Measurements from ENCODE around the gene NAA38.

Gene NAA38

GRCh38 chr17:7854851-7855659, 2.3 kb downstream of the NAA38 start, which contains the start of gene TMEM88:
TMEM88 (plus strand) TSS chr17:7855066; CDS start chr17:7855075, 9 bp downstream.
- in situ Hi-C loops (cut with HindIII; ENCODE audit: low pct_ligation_motif_present, low pct_unique_long_range_greater_than_20kb, low sequenced_read_pairs) = no loop called here
- DNase-seq = no peak

DNA sequence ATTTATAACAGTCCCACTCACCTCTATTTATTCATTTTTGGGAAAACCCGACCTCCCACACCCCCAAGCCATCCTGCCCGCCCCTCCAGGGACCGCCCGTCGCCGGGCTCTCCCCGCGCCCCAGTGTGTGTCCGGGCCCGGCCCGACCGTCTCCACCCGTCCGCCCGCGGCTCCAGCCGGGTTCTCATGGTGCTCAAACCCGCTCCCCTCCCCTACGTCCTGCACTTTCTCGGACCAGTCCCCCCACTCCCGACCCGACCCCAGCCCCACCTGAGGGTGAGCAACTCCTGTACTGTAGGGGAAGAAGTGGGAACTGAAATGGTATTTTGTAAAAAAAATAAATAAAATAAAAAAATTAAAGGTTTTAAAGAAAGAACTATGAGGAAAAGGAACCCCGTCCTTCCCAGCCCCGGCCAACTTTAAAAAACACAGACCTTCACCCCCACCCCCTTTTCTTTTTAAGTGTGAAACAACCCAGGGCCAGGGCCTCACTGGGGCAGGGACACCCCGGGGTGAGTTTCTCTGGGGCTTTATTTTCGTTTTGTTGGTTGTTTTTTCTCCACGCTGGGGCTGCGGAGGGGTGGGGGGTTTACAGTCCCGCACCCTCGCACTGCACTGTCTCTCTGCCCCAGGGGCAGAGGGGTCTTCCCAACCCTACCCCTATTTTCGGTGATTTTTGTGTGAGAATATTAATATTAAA, 3.1 kb downstream of the NAA38 start:
- no peak for DNase-seq
- in situ Hi-C loops (cut with HindIII; ENCODE audit: low pct_ligation_motif_present, low pct_unique_long_range_greater_than_20kb, low sequenced_read_pairs) = no loop called here

- in situ Hi-C loops (cut with HindIII; ENCODE audit: low pct_ligation_motif_present, low pct_unique_long_range_greater_than_20kb, low sequenced_read_pairs) = no loop called here
These were observed 3.7 kb downstream of the NAA38 start for GRCh38 chr17:7853691-7854038.

GRCh38 chr17:7852919-7853690, 4.3 kb downstream of the NAA38 start:
- no peak for DNase-seq
- in situ Hi-C loops (cut with HindIII; ENCODE audit: low pct_ligation_motif_present, low pct_unique_long_range_greater_than_20kb, low sequenced_read_pairs) = no loop called here

More at GRCh38 chr17:7853691-7854038, 3.7 kb downstream of the NAA38 start:
- DNase-seq = no peak

DNA sequence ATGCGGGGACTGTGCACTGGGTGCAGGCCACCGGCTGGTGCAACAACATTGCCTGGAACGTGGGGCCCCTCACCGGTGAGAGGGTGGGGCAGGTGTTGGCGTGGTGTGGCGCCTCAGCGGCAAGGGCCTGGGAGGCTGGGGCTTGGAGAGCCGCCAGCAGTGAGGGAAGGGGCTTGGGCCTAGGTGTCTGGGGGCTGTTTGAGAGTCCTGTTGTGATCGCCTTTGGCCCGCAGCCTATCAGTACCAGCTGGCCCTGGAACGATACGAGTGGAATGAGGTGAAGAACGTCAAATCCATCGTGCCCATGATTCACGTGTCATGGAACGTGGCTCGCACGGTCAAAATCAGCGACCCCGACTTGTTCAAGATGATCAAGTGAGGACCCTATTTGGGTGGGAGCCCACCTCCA, 5.1 kb downstream of the NAA38 start:
- DNase-seq = no peak
- in situ Hi-C loops (cut with HindIII; ENCODE audit: low pct_ligation_motif_present, low pct_unique_long_range_greater_than_20kb, low sequenced_read_pairs) = no loop called here

DNA sequence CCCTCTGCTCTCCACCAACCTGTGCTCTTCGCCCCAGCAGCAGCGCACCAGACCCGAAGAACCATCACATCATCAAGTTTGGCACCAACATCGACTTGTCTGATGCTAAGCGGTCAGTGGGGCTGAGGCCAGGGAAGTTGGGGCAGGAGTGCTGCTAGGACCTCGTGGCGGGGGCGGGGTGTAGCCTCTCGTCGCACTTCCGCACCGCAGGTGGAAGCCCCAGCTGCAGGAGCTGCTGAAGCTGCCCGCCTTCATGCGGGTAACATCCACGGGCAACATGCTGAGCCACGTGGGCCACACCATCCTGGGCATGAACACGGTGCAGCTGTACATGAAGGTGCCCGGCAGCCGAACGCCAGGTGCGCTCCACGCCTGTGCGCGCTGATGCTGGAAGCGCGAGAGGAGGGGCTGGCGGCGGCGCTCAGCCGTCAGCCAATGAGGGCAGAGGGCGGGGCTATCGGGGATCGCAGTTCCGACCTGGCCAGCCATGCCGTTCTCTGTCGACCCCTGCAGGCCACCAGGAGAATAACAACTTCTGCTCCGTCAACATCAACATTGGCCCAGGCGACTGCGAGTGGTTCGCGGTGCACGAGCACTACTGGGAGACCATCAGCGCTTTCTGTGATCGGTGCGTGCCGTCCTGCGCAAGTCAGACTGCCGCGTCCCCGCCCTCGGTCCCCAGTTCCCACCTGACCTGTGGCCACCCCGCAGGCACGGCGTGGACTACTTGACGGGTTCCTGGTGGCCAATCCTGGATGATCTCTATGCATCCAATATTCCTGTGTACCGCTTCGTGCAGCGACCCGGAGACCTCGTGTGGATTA, 5.7 kb downstream of the NAA38 start:
- peak; percentile 90 for DNase-seq
- in situ Hi-C loops (cut with HindIII; ENCODE audit: low pct_ligation_motif_present, low pct_unique_long_range_greater_than_20kb, low sequenced_read_pairs) = no loop called here

DNA sequence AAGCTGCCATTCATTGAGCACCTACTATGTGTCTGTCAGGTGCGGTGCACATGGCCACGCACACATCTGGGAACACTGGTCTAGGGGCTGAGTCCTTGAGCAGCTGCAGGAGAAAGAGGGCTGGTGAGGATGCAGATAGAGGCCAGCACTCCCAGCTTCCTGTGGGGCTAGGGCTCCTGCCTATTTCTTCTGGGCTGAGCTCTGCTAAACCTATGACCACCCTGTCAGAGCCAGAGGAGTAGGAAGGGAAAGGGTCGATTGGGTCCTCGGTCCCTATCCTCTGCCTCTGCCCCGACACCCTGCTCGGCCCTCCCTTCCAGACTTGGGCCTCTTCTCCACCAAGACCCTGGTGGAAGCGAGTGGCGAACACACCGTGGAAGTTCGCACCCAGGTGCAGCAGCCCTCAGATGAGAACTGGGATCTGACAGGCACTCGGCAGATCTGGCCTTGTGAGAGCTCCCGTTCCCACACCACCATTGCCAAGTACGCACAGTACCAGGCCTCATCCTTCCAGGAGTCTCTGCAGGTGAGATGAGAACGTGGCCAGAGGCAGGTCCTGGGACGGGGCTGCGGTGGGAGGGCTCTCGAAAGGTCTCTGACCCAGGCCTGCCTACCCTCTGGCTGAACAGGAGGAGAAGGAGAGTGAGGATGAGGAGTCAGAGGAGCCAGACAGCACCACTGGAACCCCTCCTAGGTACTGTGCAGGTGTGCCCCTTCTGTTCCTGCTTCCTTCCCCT, 6.5 kb downstream of the NAA38 start:
- in situ Hi-C loops (cut with HindIII; ENCODE audit: low pct_ligation_motif_present, low pct_unique_long_range_greater_than_20kb, low sequenced_read_pairs) = no loop called here

DNA sequence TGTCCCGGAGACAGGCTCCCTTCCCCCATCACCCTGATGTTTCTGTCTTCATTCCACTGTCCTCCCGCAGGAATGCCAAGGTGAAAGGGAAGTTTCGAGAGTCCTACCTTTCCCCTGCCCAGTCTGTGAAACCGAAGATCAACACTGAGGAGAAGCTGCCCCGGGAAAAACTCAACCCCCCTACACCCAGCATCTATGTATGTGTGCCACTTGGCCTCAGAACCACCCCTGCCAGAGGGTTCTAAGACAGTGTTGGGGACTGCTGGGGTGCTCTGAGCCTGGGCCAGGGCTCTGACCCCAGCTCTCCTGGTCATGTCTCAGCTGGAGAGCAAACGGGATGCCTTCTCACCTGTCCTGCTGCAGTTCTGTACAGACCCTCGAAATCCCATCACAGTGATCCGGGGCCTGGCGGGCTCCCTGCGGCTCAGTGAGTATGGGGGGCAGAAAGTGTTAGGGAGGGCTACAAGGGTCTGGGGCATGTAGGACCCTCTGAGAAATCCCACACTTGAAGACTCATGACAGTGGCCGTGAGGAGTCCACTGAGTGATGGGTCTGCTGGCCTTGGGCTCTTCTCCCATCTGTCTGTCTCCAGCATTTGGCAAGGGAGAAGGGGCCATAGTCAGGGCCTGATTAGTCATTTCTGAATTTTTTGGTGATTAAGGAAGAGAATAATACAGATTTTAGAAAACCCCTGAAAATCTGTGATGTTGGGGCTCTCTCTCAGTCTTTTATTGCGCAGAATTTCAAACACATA, 7.4 kb downstream of the NAA38 start:
- in situ Hi-C loops (cut with HindIII; ENCODE audit: low pct_ligation_motif_present, low pct_unique_long_range_greater_than_20kb, low sequenced_read_pairs) = no loop called here
- DNase-seq = no peak

More for the DNA sequence above, 6.5 kb downstream of the NAA38 start:
- DNase-seq = no peak

- no peak for DNase-seq
- in situ Hi-C loops (cut with HindIII; ENCODE audit: low pct_ligation_motif_present, low pct_unique_long_range_greater_than_20kb, low sequenced_read_pairs) = no loop called here
These were observed 8.1 kb downstream of the NAA38 start for GRCh38 chr17:7849130-7849750.

- in situ Hi-C loops (cut with HindIII; ENCODE audit: low pct_ligation_motif_present, low pct_unique_long_range_greater_than_20kb, low sequenced_read_pairs) = no loop called here
- DNase-seq = no peak
These were observed 8.6 kb downstream of the NAA38 start for GRCh38 chr17:7848739-7849129.

- in situ Hi-C loops (cut with HindIII; ENCODE audit: low pct_ligation_motif_present, low pct_unique_long_range_greater_than_20kb, low sequenced_read_pairs) = no loop called here
- no peak for DNase-seq
These were observed 9.2 kb downstream of the NAA38 start for GRCh38 chr17:7848131-7848579.

DNA sequence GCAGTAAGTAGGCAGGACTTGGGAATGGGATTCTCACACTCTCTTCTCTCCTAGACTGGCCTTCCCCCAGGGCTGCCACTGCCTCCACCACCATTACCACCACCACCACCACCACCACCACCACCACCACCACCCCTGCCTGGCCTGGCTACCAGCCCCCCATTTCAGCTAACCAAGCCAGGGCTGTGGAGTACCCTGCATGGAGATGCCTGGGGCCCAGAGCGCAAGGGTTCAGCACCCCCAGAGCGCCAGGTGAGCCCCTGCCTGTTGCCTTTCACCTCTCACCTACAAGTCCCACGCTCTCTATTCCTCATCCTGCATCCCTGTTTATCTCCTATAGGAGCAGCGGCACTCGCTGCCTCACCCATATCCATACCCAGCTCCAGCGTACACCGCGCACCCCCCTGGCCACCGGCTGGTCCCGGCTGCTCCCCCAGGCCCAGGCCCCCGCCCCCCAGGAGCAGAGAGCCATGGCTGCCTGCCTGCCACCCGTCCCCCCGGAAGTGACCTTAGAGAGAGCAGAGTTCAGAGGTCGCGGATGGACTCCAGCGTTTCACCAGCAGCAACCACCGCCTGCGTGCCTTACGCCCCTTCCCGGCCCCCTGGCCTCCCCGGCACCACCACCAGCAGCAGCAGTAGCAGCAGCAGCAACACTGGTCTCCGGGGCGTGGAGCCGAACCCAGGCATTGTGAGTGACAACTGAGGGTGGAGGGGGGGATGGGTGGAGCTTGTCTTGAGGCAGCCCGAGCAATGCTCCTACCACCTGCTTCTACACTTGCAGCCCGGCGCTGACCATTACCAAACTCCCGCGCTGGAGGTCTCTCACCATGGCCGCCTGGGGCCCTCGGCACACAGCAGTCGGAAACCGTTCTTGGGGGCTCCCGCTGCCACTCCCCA, 10.3 kb downstream of the NAA38 start:
- DNase-seq = no peak
- in situ Hi-C loops (cut with HindIII; ENCODE audit: low pct_ligation_motif_present, low pct_unique_long_range_greater_than_20kb, low sequenced_read_pairs) = no loop called here

- in situ Hi-C loops (cut with HindIII; ENCODE audit: low pct_ligation_motif_present, low pct_unique_long_range_greater_than_20kb, low sequenced_read_pairs) = no loop called here
These were observed 11.2 kb downstream of the NAA38 start for GRCh38 chr17:7846063-7846735.

DNA sequence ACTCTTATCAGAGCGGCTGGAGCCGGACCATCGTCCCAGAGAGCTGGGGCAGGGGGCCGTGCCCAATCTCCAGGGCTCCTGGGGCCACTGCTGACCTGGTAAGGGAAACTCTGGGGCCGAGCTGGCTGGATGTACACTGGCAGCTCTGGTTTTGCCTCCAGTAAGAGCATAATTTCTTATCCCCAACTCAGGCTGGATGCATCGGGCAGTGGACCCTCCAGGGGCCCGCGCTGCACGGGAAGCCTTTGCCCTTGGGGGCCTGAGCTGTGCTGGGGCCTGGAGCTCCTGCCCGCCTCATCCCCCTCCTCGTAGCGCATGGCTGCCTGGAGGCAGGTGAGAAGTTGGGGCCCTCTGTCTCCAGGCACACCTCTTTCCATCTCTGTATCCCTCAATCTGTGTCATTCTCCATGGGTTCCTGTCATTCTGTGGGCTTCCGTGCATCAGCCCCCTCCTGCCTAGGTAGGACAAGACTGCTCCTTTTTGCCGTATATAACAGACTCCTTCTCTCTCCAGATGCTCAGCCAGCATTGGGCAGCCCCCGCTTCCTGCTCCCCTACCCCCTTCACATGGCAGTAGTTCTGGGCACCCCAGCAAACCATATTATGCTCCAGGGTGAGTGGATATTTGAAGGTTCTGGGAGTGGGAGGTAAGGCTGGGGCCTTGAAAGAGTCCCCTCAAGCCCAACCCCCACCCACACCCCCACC, 11.8 kb downstream of the NAA38 start:
- no peak for DNase-seq
- in situ Hi-C loops (cut with HindIII; ENCODE audit: low pct_ligation_motif_present, low pct_unique_long_range_greater_than_20kb, low sequenced_read_pairs) = no loop called here

More at GRCh38 chr17:7846063-7846735, 11.2 kb downstream of the NAA38 start:
- no peak for DNase-seq

All from ACHN (cell line).